Measurements from ENCODE around the gene STK38L. TPM values are rescaled to one million over a fixed set of nuclear protein-coding genes. Genes with fewer than 3 reads are reported as not detected.

Gene STK38L
- 10 to 100 TPM; 24.1 to 48.1 (median 45.2) TPM for polyA plus RNA-seq (ENCODE audit: insufficient read depth in 1 of 5, insufficient read length in 5 of 5, low replicate concordance in 1 of 5)
- long read RNA-seq, donor 1, full-length matches to known transcripts, result 4 of 4 reads
- long read RNA-seq, donor 1, partial matches to known transcripts, result 0 of 4 reads
- long read RNA-seq, donor 1, other reads (novel, unspliced or antisense), result 0 of 4 reads
- long read RNA-seq, donor 2, full-length matches to known transcripts, result 3 of 3 reads
- long read RNA-seq, donor 2, partial matches to known transcripts, result 0 of 3 reads
- long read RNA-seq, donor 2, other reads (novel, unspliced or antisense), result 0 of 3 reads
- long read RNA-seq, donor 3, full-length matches to known transcripts, result 3 of 3 reads
- long read RNA-seq, donor 3, partial matches to known transcripts, result 0 of 3 reads
- long read RNA-seq, donor 3, other reads (novel, unspliced or antisense), result 0 of 3 reads
- long read RNA-seq, donor 4, full-length matches to known transcripts, result 1 of 1 reads
- long read RNA-seq, donor 4, partial matches to known transcripts, result 0 of 1 reads
- long read RNA-seq, donor 4, other reads (novel, unspliced or antisense), result 0 of 1 reads
- long read RNA-seq, donor 5, full-length matches to known transcripts, result 5 of 5 reads
- long read RNA-seq, donor 5, partial matches to known transcripts, result 0 of 5 reads
- long read RNA-seq, donor 5, other reads (novel, unspliced or antisense), result 0 of 5 reads
- long read RNA-seq, donor 6, full-length matches to known transcripts, result 4 of 4 reads
- long read RNA-seq, donor 6, partial matches to known transcripts, result 0 of 4 reads
- long read RNA-seq, donor 6, other reads (novel, unspliced or antisense), result 0 of 4 reads
- long read RNA-seq, donor 7, full-length matches to known transcripts, result 9 of 14 reads
- long read RNA-seq, donor 7, partial matches to known transcripts, result 5 of 14 reads
- long read RNA-seq, donor 7, other reads (novel, unspliced or antisense), result 0 of 14 reads
- long read RNA-seq, donor 8, full-length matches to known transcripts, result 2 of 2 reads
- long read RNA-seq, donor 8, partial matches to known transcripts, result 0 of 2 reads
- long read RNA-seq, donor 8, other reads (novel, unspliced or antisense), result 0 of 2 reads

- peak; percentile 93 to 94 for DNase-seq
Measured at GRCh38 chr12:27243804-27244688, at the start of gene STK38L. Gene STK38L, plus strand, starts transcription at chr12:27244286. Its CDS starts 53,435 bp downstream, at chr12:27297721.

GRCh38 chr12:27194644-27195043 lies 49.4 kb upstream of the STK38L start:
- DNase-seq, result no peak

- DNase-seq, result no peak
Measured at GRCh38 chr12:27198036-27198435, 46.0 kb upstream of the STK38L start.

GRCh38 chr12:27199638-27200300 lies 44.3 kb upstream of the STK38L start:
- DNase-seq, result no peak

- DNase-seq, result no peak
Measured at GRCh38 chr12:27201169-27201568, 42.9 kb upstream of the STK38L start.

GRCh38 chr12:27206801-27207502 lies 37.1 kb upstream of the STK38L start:
- no peak for DNase-seq

- DNase-seq, result no peak
Measured at GRCh38 chr12:27207615-27208413, 36.3 kb upstream of the STK38L start.

GRCh38 chr12:27208414-27208750 lies 35.7 kb upstream of the STK38L start:
- no peak for DNase-seq

GRCh38 chr12:27209257-27209910 lies 34.7 kb upstream of the STK38L start:
- DNase-seq, result no peak

GRCh38 chr12:27210187-27210586 lies 33.9 kb upstream of the STK38L start:
- DNase-seq, result no peak

- DNase-seq, result no peak
Measured at GRCh38 chr12:27212861-27213260, 31.2 kb upstream of the STK38L start.

- DNase-seq, result no peak
Measured at GRCh38 chr12:27213304-27213703, 30.8 kb upstream of the STK38L start.

GRCh38 chr12:27213830-27214787 lies 30.0 kb upstream of the STK38L start:
- no peak for DNase-seq

GRCh38 chr12:27217590-27217989 lies 26.5 kb upstream of the STK38L start:
- DNase-seq, result no peak

GRCh38 chr12:27219693-27220054 lies 24.4 kb upstream of the STK38L start:
- no peak for DNase-seq

GRCh38 chr12:27220055-27220987 lies 23.8 kb upstream of the STK38L start:
- DNase-seq, result no peak

Data from right lung (tissue), 10 donors.